HEK293 (cell line): ENCODE results near the gene C16orf95.

Experiments used
- KLF1 ChIP-seq: fragments of 450-650 bp; formaldehyde crosslinking; IDR thresholded peaks from 2 replicates; pipeline ENCODE4 v1.5.1; 2016; ENCODE audit warnings: missing biosample characterization, missing genetic modification characterization
- MEIS1 ChIP-seq: sonication (generic); formaldehyde crosslinking; IDR thresholded peaks from 2 replicates; pipeline ENCODE4 v1.8.1; 2022; ENCODE audit warnings: missing genetic modification reagents, mild to moderate bottlenecking, borderline replicate concordance
- REST ChIP-seq: fragments of 450-650 bp; formaldehyde crosslinking; IDR thresholded peaks from 2 replicates; pipeline ENCODE4 v1.5.1; 2016; ENCODE audit warnings: missing biosample characterization, missing genetic modification characterization
- SP2 ChIP-seq: fragments of 450-650 bp; formaldehyde crosslinking; IDR thresholded peaks from 2 replicates; pipeline ENCODE4 v1.5.1; 2016; ENCODE audit warnings: missing biosample characterization, missing genetic modification characterization
- ZBTB10 ChIP-seq: fragments of 450-650 bp; formaldehyde crosslinking; IDR thresholded peaks from 2 replicates; pipeline ENCODE4 v1.5.1; 2016; ENCODE audit warnings: missing biosample characterization, missing genetic modification characterization
- ZNF114 ChIP-seq: fragments of 450-650 bp; formaldehyde crosslinking; IDR thresholded peaks from 2 replicates; pipeline ENCODE4 v1.5.0; 2017; ENCODE audit warnings: missing biosample characterization, missing genetic modification characterization
- ZNF121 ChIP-seq: fragments of 450-650 bp; formaldehyde crosslinking; IDR thresholded peaks from 2 replicates; pipeline ENCODE4 v1.5.1; 2016; ENCODE audit warnings: missing biosample characterization, missing genetic modification characterization
- ZNF324 ChIP-seq: fragments of 450-650 bp; formaldehyde crosslinking; IDR thresholded peaks from 2 replicates; pipeline ENCODE4 v1.5.1; 2016; ENCODE audit warnings: missing biosample characterization, missing genetic modification characterization
- ZNF394 ChIP-seq: fragments of 450-650 bp; formaldehyde crosslinking; IDR thresholded peaks from 2 replicates; pipeline ENCODE4 v1.5.1; 2016; ENCODE audit warnings: missing biosample characterization, missing genetic modification characterization, mild to moderate bottlenecking, moderate library complexity, borderline replicate concordance
- ZNF488 ChIP-seq: fragments of 450-650 bp; formaldehyde crosslinking; IDR thresholded peaks from 2 replicates; pipeline ENCODE4 v1.5.1; 2016; ENCODE audit warnings: missing biosample characterization, missing genetic modification characterization
- TF ChIP-seq, protein P1 (sequence below): fragments of 450-650 bp; formaldehyde crosslinking; IDR thresholded peaks from 2 replicates; pipeline ENCODE4 v1.5.1; 2016; ENCODE audit warnings: missing biosample characterization, missing genetic modification characterization
- TF ChIP-seq, protein P2 (sequence below): fragments of 450-650 bp; formaldehyde crosslinking; IDR thresholded peaks from 2 replicates; pipeline ENCODE4 v1.5.1; 2016; ENCODE audit warnings: missing biosample characterization, missing genetic modification characterization

GRCh38 chr16:87286839-87287626 is 30.2 kb downstream of the C16orf95 start:
- TF ChIP-seq ZNF324 (tag by site-specific recombination) = no peak
- no peak for TF ChIP-seq REST
- TF ChIP-seq, protein P1, sequence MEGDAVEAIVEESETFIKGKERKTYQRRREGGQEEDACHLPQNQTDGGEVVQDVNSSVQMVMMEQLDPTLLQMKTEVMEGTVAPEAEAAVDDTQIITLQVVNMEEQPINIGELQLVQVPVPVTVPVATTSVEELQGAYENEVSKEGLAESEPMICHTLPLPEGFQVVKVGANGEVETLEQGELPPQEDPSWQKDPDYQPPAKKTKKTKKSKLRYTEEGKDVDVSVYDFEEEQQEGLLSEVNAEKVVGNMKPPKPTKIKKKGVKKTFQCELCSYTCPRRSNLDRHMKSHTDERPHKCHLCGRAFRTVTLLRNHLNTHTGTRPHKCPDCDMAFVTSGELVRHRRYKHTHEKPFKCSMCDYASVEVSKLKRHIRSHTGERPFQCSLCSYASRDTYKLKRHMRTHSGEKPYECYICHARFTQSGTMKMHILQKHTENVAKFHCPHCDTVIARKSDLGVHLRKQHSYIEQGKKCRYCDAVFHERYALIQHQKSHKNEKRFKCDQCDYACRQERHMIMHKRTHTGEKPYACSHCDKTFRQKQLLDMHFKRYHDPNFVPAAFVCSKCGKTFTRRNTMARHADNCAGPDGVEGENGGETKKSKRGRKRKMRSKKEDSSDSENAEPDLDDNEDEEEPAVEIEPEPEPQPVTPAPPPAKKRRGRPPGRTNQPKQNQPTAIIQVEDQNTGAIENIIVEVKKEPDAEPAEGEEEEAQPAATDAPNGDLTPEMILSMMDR (tag by site-specific recombination) = no peak
- no peak for TF ChIP-seq ZBTB10 (tag by site-specific recombination)
- TF ChIP-seq ZNF121 (tag by site-specific recombination) = no peak
- TF ChIP-seq, protein P2, sequence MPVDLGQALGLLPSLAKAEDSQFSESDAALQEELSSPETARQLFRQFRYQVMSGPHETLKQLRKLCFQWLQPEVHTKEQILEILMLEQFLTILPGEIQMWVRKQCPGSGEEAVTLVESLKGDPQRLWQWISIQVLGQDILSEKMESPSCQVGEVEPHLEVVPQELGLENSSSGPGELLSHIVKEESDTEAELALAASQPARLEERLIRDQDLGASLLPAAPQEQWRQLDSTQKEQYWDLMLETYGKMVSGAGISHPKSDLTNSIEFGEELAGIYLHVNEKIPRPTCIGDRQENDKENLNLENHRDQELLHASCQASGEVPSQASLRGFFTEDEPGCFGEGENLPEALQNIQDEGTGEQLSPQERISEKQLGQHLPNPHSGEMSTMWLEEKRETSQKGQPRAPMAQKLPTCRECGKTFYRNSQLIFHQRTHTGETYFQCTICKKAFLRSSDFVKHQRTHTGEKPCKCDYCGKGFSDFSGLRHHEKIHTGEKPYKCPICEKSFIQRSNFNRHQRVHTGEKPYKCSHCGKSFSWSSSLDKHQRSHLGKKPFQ (tag by site-specific recombination) = no peak
- no peak for TF ChIP-seq SP2 (tag by site-specific recombination)
- TF ChIP-seq ZNF488 (tag by site-specific recombination) = no peak
- no peak for TF ChIP-seq KLF1 (tag by site-specific recombination)
- TF ChIP-seq MEIS1 (CRISPR knock-in tag) = no peak
- TF ChIP-seq ZNF394 (tag by site-specific recombination) = no peak
- no peak for TF ChIP-seq ZNF114 (tag by site-specific recombination)
